Measurements from ENCODE around the gene PPP1R14D.
A peak's percentile ranks its signal among the peaks of the same experiment; 100 is the strongest.

The PPP1R14D gene

DNA sequence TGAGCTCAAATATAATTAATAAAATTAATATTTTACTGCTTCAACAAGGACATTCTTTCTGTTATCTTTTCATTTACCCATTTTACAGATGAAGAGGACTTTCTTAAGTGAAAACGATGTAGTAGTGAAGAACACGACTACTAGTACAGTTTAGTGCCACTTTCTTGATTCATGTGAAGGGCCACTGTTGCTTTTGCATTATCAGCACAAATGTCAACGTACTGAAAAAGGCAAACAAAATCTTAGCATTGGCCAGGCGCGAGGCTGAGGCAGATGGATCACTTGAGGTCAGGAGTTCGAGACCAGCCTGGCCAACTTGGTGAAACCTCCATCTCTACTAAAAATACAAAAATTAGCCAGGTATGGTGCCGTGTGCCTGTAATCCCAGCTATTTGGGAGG lies 9.5 kb downstream of the PPP1R14D start:
- no peak for DNase-seq

DNA sequence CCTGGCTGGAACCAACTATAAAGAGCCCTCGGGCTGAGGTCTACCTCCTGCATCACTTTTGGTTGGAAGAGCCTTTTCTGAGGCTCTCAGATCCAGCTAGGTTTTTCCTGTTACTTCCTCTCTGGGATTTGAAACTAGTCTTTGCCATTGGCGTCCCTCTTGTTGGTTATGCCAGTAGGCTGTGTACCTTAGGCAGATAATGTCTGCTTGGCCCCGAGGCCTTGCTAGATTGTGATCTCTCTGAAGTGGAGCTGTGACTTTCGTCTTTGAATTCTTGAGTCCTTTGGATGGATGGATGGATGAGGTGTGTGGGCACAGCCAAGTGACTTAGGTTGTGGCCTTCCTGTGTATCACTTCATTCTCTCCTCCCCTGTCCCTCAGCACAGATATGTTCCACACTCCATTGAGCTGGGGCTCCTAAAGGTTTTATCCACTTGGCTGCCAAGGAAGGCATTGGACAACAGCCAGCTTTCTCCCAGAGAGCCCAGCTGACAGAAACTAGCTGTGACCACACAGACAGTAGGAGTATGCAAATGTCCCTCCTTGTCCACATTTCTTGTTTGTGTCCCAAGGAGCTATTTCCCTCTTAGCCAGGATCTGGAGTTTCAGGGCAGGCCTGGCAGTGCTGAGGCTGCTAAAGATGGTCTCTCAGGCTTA lies 13.3 kb downstream of the PPP1R14D start:
- DNase-seq, result no peak

DNA sequence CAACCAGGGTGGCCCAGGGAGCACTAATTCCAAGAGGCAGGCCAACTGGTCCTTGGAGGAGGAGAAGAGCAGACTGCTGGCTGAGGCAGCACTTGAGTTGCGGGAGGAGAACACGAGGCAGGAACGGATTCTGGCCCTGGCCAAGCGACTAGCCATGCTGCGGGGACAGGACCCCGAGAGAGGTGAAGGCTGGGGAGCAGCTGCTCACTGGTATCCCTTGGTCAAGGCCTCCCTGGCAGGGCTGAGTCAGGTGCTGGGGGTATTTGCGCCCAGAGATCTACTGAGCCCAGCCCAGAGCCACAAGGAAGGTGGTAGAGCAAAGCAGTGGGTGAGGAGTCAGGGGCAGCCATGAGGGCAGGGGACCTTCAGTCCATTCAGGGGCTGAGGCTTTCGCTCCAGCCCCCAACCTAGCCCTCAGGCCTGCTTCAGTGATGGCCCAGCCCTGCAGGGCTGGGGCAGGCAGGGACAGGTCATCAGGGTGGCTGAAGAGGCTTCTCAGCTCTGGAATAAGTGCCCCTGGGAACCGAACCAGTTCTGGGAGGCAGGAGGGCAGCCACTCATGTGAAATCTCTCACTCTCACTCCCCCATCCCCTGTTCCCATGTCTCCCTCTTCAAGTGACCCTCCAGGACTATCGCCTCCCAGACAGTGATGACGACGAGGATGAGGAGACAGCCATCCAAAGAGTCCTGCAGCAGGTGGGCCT lies 15.6 kb downstream of the PPP1R14D start:
- DNase-seq, result no peak

DNA sequence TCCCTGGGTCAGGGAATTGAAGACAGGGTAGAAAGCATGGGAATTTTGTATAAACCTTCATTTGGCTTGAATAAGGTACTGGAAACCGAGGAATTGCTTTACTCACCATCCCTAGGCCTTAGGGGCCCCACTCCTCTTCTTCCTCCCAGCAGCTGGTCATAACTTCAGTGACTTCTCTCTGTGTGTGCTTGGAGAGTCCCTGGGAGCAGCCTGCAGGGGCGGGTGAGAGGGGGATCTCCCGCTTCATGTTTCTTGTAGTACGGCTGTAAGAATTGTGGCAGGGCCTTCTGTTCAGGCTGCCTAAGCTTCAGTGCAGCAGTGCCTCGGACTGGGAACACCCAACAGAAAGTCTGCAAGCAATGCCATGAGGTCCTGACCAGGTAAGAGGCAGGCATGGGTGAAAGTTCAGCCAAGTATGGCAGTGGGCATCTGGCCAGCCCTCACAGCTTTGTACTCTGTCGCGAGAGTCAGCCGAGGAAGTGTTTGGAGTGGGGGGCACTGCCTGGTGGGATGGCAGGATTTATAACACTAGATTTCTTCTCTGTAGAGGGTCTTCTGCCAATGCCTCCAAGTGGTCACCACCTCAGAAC lies 19.6 kb downstream of the PPP1R14D start:
- no peak for DNase-seq

DNA sequence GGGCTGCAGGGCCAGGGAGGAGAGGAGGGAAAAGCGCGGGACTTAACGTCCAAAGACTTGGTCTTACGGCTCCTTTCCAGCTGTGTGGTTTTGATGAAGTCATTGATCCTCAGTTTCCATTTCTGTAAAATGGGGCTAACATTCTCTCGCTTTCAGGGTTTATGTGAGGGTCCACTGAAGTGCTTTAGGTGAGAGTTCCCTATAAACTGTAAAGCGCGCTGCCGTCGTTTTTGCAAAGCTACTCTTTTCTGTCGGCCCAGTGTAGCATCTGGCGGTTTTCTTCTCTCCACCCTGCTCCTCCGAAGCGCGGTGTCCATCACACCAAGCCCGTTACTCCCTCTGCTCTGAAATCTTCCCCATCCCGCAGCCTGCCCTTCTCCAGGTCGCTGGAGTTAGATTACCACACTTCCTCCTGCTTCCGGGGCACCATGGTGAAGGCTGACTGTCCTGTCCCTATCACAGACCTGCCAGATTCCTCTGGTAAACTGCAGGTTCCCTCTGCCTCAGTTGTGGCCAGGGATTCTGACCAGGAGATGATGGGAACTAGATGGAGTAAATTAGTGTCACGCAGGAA lies 20.5 kb downstream of the PPP1R14D start:
- DNase-seq, result no peak

DNA sequence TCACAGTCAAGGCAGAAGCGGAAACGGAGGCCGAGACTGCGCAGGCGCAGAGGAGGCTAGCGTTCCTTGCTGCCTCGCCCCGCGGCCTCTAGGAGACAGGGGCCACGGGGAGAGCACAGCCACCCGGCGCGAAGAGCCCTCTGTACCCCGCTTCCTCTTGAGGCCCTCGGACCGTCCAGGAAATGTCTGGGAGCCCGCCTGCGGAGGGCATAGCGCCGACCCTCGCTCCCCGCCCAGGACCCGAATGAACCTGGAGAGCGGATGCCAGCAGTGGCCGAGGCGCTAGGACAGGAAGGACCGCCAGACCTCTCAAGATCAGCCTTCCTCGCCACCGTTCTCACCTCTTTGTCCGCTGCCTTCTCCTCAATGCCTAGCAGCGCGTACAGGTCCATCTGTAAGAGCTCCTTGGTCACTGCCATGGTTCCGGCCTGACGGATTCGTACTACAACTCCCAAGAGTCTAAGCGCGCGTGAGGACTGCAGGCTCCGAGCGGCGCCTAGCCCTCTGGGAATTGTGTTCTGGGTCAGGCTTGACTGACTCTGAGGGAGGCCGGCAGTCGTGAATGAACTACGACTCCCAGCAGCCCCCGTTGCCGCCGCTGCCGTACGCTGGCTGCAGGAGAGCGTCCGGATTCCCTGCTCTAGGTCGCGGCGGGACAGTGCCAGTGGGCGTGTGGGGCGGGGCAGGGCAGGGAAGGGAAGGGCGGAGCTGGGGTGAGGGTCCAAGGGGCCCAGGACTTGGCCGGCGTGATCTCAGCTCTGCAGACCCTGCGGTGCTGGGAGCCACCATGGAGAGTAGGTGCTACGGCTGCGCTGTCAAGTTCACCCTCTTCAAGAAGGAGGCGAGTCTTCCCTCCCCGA lies 21.2 kb downstream of the PPP1R14D start, which contains the start of the genes DNAJC17 and ZFYVE19:
DNAJC17 (minus strand) TSS at position 446 of the 860 bp plus-strand sequence; CDS start at position 419, 27 bp downstream.
ZFYVE19 (plus strand) TSS at position 62 of the 860 bp plus-strand sequence; CDS start at position 563, 501 bp downstream.
- peak; percentile 84 to 97 (median 90) for DNase-seq

DNA sequence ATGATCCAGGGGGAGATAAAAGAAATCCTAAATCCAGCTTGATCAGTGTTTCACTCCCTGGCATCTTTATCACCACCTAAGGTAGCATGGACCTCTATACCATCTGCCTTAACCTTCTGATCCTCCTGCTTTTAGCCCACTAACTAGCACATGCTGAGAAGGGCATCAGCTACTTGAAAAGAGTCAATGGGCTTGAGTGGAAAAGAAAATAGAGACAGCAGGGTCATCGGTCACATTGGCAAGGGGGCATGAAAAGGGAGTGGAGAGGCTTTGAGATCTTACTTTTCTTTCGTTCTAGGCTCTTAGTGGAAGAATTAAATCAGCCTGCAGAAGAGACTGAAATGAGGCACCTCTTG lies 21.9 kb downstream of the PPP1R14D start:
- DNase-seq, result no peak

DNA sequence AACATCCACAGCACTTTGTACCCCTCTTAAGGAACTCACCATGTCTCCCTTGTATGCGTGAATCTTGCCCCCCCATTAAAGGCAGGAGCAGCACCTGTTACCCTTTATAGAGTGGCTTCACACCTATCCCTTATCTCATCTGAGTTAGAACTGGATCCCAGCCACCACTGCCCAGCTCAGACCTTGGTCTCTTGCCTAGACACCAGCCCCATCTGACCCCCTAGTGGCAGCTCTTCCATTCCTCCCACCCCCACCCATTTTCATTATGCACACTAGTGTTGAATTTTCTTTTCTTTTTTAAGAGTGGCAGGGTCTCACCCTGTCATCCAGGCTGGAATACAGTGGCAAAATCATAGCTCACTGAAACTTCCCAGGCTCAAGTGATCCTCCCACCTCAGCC lies 24.8 kb downstream of the PPP1R14D start:
- no peak for DNase-seq

DNA sequence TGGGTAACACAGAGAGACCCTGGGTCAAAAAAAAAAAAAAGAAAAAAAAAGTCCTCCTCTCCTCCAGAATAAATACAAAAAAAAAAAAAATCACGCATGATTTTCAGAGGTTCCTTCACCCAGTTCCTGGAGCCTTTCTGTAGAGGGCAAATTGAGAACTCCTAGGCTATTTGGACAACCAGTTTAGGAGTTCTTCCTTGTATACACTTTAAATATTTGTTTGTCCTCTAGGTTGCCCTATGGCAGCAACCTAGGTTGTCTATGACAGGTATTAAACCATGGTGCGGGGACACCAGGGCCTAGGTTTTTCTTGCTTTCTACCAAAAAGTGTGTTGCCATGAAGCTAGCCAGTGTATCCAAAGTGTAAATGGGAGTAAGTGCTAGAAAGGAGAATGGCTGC lies 25.4 kb downstream of the PPP1R14D start:
- no peak for DNase-seq

DNA sequence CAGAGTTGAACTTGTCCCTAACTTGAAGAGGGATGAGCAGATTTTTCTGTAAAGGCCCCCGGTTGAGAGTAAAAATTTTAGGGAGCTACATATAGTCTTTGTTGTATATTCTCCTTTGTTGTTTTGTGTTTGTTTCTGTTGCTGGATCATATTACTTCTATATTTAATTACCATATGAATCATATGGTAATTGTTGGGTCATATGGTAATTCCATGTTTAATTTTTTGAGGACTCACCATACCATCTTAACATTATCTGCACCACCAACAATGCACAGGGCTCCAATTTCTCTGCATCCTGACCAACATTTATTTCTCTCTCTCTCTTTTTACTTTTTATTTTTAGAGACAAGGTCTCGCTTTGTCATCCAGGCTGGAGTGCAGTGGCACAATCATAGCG lies 29.0 kb downstream of the PPP1R14D start:
- DNase-seq, result no peak

DNA sequence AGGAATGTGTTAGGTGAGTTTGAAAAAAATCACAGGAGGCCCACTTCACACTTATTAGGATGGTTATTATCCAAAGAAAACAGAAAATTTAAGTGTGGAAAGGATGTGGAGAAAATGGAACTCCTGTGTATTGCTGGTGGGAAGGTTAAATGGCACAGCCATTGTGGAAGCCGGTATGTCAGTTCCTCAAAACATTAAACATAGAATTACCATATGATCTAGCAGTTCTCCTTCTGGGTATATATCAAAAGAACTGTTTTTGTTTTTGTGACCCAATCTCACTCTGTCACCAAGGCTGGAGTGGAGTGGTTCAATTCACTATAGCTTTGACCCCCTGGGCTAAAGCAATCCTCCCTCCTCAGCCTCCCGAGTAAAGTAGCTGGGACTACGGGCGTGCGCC lies 32.0 kb downstream of the PPP1R14D start:
- DNase-seq, result no peak

DNA sequence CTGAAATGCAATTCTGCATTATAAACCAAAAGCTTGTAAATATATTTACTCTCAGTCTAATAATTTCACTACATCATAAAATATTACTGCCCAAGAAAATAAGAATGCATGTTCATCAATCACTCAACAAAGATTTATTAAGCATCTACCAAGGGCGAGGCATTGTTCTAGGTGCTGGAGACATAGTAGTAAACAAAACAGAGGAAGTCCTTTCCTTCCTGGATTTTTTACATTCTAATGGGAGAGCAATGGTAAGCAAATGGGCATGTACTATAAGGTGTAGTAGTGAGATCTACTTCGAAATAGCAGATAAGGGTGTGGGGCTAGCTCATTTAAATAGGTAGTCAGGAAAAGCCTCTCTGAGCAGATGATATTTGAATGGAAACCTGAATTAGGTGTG lies 32.5 kb downstream of the PPP1R14D start:
- no peak for DNase-seq

DNA sequence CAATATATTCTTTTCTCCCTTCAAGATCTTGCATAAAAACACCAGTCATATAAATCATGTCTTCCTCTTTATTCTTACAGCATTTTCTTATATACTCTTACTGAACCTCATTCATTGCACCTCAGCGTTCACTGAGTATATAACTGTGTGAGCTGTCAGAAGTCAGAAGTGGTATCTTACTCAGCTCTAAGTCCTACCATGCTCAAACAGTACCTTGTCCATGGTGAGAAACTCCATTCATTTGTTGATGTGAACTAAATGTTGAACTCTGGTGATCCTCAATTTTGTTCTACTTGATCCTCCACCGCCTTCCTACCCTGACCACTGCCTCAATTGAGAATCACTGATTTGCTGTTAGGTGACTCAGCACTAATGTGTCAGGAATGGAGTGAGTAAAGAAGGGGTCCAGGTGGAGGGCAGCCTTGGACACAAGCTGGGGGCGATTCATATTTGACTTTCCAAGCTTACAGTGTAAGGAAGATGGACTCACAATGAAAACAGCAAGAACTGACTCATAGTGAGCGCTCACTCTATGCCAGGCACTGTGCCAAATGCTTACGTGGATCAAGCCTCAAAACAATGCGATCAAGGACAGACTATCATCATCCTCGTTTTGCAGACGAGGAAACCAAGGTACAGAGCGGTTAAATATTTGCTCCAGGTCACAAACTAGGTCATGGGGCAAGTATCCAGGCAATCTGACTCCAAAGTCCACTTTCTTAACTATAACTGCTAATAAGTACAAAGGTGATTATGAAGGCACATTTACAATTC lies 35.1 kb downstream of the PPP1R14D start:
- DNase-seq, result peak in 1 of 5 donors; percentile 30

DNA sequence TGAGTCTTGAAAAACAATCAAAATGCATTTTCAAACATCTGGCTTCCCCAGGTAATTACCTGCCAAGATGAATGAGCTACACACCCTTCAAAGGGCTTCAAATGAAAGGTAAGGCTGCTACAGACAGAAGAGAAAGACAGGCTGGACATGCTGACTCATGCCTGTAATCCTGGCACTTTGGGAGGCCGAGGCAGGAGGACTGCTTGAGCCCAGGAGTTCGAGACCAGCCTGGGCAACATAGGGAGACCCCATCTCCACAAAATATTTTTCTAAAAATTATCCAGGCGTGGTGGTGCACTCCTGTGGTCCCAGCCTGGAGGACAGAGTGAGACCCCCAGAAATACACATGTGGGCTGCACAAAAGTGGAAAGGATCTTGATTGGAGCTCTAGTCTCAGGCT lies 36.1 kb downstream of the PPP1R14D start:
- no peak for DNase-seq

DNA sequence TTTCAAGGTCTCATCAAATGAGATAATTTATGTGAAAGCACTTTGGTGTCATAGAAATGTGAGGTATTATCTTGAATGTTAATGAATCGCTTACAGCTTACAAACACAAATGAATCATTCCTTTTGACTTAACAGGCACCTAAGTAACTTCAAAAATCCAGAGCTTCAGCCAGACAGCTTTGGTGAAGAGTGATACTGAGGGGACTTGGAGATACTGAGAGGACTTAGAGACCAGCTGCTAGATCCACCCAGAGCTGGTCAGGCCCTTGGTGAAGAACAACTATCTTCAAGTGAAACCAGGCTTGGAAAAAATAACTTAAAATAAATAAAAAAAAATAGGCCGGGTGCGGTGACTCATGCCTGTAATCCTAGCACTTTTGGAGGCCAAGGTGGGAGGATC lies 37.8 kb downstream of the PPP1R14D start:
- DNase-seq, result no peak

DNA sequence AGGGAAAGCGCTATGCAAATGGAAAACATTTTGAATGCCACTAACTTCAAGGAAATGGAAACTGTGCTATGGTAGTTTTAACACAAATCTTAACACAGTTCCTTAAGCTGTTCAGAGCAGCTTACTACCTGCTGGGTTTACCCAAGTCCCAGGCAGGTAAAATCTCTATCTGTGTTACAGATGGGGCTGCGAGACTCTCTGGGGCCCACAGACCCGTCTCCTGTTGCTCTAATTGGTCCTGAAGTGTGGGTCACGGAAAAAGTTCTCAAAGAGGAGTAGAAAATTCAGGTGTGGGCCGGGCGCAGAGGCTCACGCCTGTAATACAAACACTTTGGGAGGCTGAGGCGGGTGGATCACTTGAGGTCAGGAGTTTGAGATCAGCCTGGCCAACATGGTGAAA lies 38.5 kb downstream of the PPP1R14D start:
- DNase-seq, result no peak

DNA sequence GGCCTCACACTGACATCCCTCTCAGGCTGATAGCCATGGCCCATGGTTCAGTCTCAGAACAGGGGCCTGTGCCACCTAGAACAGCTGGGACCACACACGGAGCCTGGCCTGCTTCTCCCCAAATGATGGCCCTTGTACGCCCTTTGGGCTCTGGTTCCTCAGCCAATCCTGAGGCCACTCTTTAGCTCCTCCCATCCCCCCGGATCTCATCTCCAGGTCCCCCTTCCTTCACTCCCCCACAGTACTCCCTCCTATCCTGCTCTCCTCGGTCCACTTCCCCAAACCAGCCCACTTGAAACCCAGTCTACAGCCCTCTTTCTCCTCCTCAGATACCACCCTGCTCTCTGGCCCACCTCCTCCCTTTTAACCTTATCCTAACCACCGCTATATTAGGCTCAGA lies 39.4 kb downstream of the PPP1R14D start:
- DNase-seq, result no peak

DNA sequence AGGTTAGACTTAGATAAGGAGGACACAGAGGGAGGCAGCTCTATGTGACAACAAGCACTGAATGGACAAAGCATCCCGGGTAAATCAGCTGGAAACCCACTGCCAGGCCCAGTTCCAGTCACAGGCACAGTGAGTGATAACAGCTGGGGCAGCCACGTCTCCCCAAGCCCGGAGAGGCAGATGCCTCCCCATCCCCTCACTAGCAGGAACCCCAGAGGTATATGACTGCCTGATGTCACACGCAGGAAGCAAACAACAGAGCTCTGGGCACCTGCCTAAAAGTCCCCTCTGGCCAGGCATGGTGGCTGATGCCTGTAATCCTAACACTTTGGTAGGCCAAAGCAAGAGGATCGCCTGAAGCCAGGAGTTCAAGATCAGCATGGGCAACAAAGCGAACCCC lies 40.5 kb downstream of the PPP1R14D start:
- no peak for DNase-seq

DNA sequence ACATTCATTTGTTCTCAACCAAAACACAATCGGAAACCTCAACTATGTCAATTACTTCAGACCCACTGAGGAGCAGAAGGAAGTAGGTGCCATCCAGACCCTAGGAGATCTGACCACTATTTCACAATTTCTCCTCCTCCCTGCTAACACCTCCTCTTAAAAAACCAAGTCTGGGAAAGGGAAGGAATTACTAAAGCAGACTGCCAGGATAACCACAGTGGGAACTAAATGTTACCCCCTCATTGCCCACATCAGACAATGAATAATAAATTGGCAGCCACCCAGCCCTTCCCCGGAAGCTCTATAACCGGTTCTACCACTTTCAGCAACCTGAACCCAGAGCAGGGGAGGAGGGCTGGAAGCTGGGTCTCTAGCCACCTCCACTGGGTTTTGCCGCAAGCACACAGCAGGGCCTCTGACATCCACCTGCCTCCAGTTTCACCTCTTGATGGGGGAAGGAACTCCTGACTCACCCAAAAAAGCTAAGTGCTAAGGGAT lies 41.1 kb downstream of the PPP1R14D start:
- DNase-seq, result peak in 2 of 5 donors; percentile 23 to 31

DNA sequence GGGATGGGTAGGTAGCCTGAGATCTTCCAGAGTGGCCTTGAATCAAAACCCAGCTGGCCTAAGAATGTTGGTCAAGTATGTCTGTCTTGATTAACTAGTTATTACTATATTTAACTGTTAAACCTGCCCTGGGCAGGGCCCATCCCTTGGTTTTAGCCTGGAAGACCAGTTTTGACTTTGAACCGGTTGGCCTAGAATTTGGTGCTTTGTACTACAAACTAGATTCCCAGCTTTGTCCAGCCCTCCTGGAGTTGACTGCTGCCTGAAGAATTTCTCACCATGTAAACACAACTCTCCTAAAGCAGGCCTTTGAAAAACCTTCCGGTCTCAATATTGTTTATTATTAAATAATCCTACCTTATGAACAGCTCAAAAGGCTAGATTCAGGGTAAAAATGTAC lies 42.7 kb downstream of the PPP1R14D start:
- DNase-seq, result no peak

DNA sequence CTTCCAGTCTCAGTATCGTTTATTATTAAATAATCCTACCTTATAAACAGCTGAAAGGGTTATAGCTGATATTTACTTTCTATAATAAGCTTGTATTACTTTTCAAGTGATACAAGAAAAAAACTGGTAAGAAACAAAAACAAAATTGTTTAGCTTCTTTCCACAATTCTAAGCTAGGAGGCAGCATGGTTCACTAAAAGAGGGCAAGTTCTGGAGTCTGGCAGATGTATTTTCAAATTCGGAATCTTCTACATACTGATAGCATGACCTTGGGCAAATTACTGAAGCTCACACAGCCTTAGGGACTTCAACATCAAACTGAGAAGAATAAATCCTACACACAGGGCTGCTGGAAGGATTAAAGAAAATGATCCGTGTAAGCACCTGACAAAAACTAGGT lies 43.3 kb downstream of the PPP1R14D start:
- no peak for DNase-seq
